HepG2 (cell line): ENCODE data around the gene PDE3A. TPM values are rescaled to one million over a fixed set of nuclear protein-coding genes. Genes with fewer than 3 reads are reported as not detected.

Experiments
- ATAC-seq: fragments of 200-7000 bp; cut with Tn5 transposase; 3 replicates; pipeline ENCODE4 v1.9.1; 2020; ENCODE audit warnings: mild to moderate bottlenecking, moderate library complexity
- BruUV-seq: library from RNA; stranded (reverse); fragments of 400-500 nt; replicated peaks from 2 replicates; lab custom pipeline; 2021; lab: Mats Ljungman, UMichigan
- CTCF ChIA-PET: fragments of 300-600 bp; formaldehyde crosslinking; extraction: SDS; loops from one replicate; lab custom pipeline; 2021; ENCODE audit warnings: low total read pairs, inconsistent platforms, low intra/inter-chr PET ratio; lab: Yijun Ruan, JAX
- POLR2A ChIA-PET: fragments of 350-600 bp; sonication (Branson Sonifier 250); formaldehyde crosslinking; loops from one replicate; lab custom pipeline; 2020; ENCODE audit warnings: antibody characterized with exemption, inconsistent platforms; lab: Yijun Ruan, JAX
- DNase-seq: peaks from one replicate; pipeline ENCODE4 v3.0.0-alpha.2; 2015; ENCODE audit warnings: low spot score
- FAIRE-seq: peaks from 3 replicates; lab custom pipeline; 2011; peaks lifted over from hg19 to GRCh38; lab: Jason Lieb, UNC
- H2AFZ ChIP-seq: one replicate; pipeline ENCODE4 v1.6.1; 2011; ENCODE audit warnings: low read length, inconsistent platforms
- H3K27ac ChIP-seq: fragments of 300-600 bp; 3 replicates; pipeline ENCODE4 v1.8.0; 2011; ENCODE audit warnings: mixed run types, mild to moderate bottlenecking, mixed read lengths, low read length, inconsistent platforms; ENCODE audit not compliant: insufficient read depth; ENCODE audit errors: extremely low read length
- H3K27me3 ChIP-seq, 2 experiments: fragments of 200-600 bp in 1 of 2; 2 replicates in 1 of 2; 3 replicates in 1 of 2; pipeline versions ENCODE4 v1.6.0 to v1.8.0; 2011; ENCODE audit warnings: low read length in 2 of 2, mild to moderate bottlenecking in 2 of 2, moderate library complexity in 2 of 2, inconsistent platforms in 1 of 2; ENCODE audit not compliant: insufficient read depth in 2 of 2, control insufficient read depth in 1 of 2
- H3K36me3 ChIP-seq, 2 experiments: fragments of 200-600 bp in 1 of 2; replicated peaks in 1 of 2; 2 replicates in 1 of 2; 3 replicates in 1 of 2; pipeline versions ENCODE4 v1.5.1 to v1.8.0; 2011; ENCODE audit warnings: low read length in 2 of 2, inconsistent platforms in 1 of 2; ENCODE audit not compliant: insufficient read depth in 2 of 2, control insufficient read depth in 1 of 2
- H3K4me1 ChIP-seq: 2 replicates; pipeline ENCODE4 v1.5.1; 2012; ENCODE audit warnings: low read length, inconsistent platforms; ENCODE audit not compliant: insufficient read depth
- H3K4me2 ChIP-seq: 2 replicates; pipeline ENCODE4 v1.6.0; 2011; ENCODE audit warnings: low read depth, low read length, inconsistent platforms
- H3K4me3 ChIP-seq, 3 experiments: fragments of 200-600 bp in 1 of 3; sonication (generic), shearing (Covaris generic) in 1 of 3; replicated peaks in 1 of 3; 2 replicates each; pipeline ENCODE4 v1.5.1; 2011 to 2016; ENCODE audit warnings: low read length in 3 of 3, inconsistent platforms in 2 of 3, low read depth in 2 of 3, mild to moderate bottlenecking in 2 of 3, control low read depth in 1 of 3, mixed read lengths in 1 of 3; ENCODE audit not compliant: insufficient read depth in 1 of 3
- H3K79me2 ChIP-seq: one replicate; pipeline ENCODE4 v1.6.1; 2011; ENCODE audit warnings: low read length, inconsistent platforms; ENCODE audit not compliant: insufficient read depth
- H3K9ac ChIP-seq: 2 replicates; pipeline ENCODE4 v1.6.0; 2011; ENCODE audit warnings: mild to moderate bottlenecking, low read depth, low read length, inconsistent platforms; ENCODE audit not compliant: insufficient read depth
- H3K9me3 ChIP-seq: 2 replicates; pipeline ENCODE4 v1.5.1; 2012; ENCODE audit warnings: mild to moderate bottlenecking, low read length
- H4K20me1 ChIP-seq: 2 replicates; pipeline ENCODE4 v1.6.0; 2011; ENCODE audit warnings: inconsistent platforms, mild to moderate bottlenecking, low read length, moderate library complexity; ENCODE audit not compliant: insufficient read depth
- FOXK1 ChIP-seq: sonication (generic); formaldehyde crosslinking; IDR thresholded peaks from 2 replicates; pipeline ENCODE4 v1.4.0; 2020; ENCODE audit warnings: low read depth, missing genetic modification reagents, borderline replicate concordance
- ZBTB7A ChIP-seq: sonication (generic); formaldehyde crosslinking; IDR thresholded peaks from 2 replicates; pipeline ENCODE4 v1.8.0; 2022; ENCODE audit warnings: mild to moderate bottlenecking, missing genetic modification reagents
- ZFP90 ChIP-seq: sonication (generic); formaldehyde crosslinking; IDR thresholded peaks from 2 replicates; pipeline ENCODE4 v1.8.0; 2022; ENCODE audit warnings: missing genetic modification reagents, mild to moderate bottlenecking, inconsistent platforms, borderline replicate concordance
- ZNF674 ChIP-seq: sonication (generic); formaldehyde crosslinking; IDR thresholded peaks from 2 replicates; pipeline ENCODE4 v1.5.0; 2020; ENCODE audit warnings: low read depth, mild to moderate bottlenecking, missing genetic modification reagents
- WGBS: methylation state at CpG from one replicate; pipeline ENCODE4 v1.1.6; 2017; ENCODE audit warnings: low lambda C conversion rate; 5-methylcytosine and 5-hydroxymethylcytosine counted together
- in situ Hi-C: cut with HindIII; loops from 2 replicates; pipeline ENCODE4 v1.10.0; 2017; ENCODE audit warnings: low pct_unique_long_range_greater_than_20kb; ENCODE audit not compliant: extremely low pct_ligation_motif_present
- intact Hi-C: fragments of 100-400 bp; cut with micrococcal nuclease; formaldehyde crosslinking; loops from one replicate; pipeline ENCODE4 v1.10.0; 2022; ENCODE audit not compliant: unreplicated experiment
- polyA plus RNA-seq, 8 experiments: library from polyadenylated mRNA; depleted of rRNA in 3 of 8; stranded (reverse) in 7 of 8; unstranded in 1 of 8; fragments of >200 nt; fragmentation: Illumina TruSeq in 4 of 8; extraction: Trizol in 4 of 8; gene quantifications; 2 replicates each; pipeline versions ENCODE4 v1.2.1 to v1.2.3, GENCODE V29; 2011 to 2016; ENCODE audit warnings: low read depth in 4 of 8, missing spikeins in 1 of 8, mixed read lengths in 1 of 8; ENCODE audit not compliant: insufficient read depth in 1 of 8
- total RNA-seq, 5 experiments: library from RNA; depleted of rRNA; stranded (reverse); fragments of >200 nt; fragmentation: Illumina TruSeq; extraction: Trizol; gene quantifications; 2 replicates each; pipeline ENCODE4 v1.2.3, GENCODE V29; 2016; ENCODE audit warnings: low read depth in 1 of 5
- TF ChIP-seq, protein P1 (sequence below): conservative IDR thresholded peaks from 2 replicates; pipeline ENCODE4 v1.6.1; 2018; ENCODE audit warnings: missing genetic modification reagents
- TF ChIP-seq, protein P2 (sequence below): IDR thresholded peaks from 2 replicates; pipeline ENCODE4 v1.6.1; 2016; ENCODE audit warnings: low read depth, control low read depth

PDE3A gene
- total and polyA plus RNA-seq, 2 of the 13 experiments (the other 11 are each of a cell fraction or from before 2014, with no cell fraction given) = 0.77 to 1.5 TPM

DNA sequence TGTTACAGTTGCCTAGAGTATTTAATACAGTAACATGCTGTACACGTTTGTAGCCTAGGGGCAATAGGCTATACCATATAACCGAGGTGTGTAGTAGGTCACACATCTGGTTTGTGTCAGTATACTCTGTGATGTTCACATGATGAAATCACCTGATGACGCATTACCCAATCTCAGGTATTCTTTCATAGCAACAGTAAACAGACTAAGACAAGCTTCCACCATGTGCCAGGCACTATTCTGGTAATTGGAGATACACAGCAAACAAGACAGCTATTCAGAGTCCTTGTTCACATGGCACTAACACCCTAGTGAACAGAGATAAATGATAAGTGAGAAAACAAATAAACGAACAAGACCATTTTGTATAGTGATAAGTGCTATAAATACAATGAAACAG, 3.8 kb upstream of the PDE3A start:
- in situ Hi-C loops (no loop called here), intact Hi-C loops (no loop called here)
- Histone ChIP-seq H3K36me3 (no peaks in the 10 kb centered on the region), H3K9ac (no peak overlapping the region), H3K27ac (no peak overlapping the region), H3K27me3 (peaks cover 0 to 19% of the 10 kb centered on the region in 2 experiments; a peak in 1 of 5 replicates), H3K4me3 (no peak overlapping the region), H3K79me2 (no peaks in the 10 kb centered on the region), H3K4me1 (no peaks in the 10 kb centered on the region), H2AFZ (no peak overlapping the region), H3K4me2 (no peak overlapping the region), H4K20me1 (no peaks in the 10 kb centered on the region), H3K9me3 (no peaks in the 10 kb centered on the region)
- WGBS = 14% methylated on average over 4 of the region's 4 CpGs
- ATAC-seq (no peak), FAIRE-seq (no peak), DNase-seq (no peak)
- CTCF ChIA-PET = no interaction called here
- POLR2A ChIA-PET = no interaction called here
- no TSS peak for BruUV-seq
- TF ChIP-seq ZFP90 (CRISPR knock-in tag) (no peak), FOXK1 (CRISPR knock-in tag) (no peak), ZBTB7A (CRISPR knock-in tag) (no peak), ZNF674 (CRISPR knock-in tag) (no peak)
- TF ChIP-seq, protein P1, sequence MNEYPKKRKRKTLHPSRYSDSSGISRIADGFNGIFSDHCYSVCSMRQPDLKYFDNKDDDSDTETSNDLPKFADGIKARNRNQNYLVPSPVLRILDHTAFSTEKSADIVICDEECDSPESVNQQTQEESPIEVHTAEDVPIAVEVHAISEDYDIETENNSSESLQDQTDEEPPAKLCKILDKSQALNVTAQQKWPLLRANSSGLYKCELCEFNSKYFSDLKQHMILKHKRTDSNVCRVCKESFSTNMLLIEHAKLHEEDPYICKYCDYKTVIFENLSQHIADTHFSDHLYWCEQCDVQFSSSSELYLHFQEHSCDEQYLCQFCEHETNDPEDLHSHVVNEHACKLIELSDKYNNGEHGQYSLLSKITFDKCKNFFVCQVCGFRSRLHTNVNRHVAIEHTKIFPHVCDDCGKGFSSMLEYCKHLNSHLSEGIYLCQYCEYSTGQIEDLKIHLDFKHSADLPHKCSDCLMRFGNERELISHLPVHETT (CRISPR knock-in tag) = no peak
- TF ChIP-seq, protein P2, sequence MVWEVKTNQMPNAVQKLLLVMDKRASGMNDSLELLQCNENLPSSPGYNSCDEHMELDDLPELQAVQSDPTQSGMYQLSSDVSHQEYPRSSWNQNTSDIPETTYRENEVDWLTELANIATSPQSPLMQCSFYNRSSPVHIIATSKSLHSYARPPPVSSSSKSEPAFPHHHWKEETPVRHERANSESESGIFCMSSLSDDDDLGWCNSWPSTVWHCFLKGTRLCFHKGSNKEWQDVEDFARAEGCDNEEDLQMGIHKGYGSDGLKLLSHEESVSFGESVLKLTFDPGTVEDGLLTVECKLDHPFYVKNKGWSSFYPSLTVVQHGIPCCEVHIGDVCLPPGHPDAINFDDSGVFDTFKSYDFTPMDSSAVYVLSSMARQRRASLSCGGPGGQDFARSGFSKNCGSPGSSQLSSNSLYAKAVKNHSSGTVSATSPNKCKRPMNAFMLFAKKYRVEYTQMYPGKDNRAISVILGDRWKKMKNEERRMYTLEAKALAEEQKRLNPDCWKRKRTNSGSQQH (CRISPR knock-in tag) = no peak
